Femur (tissue), 1 donor: Measurements from ENCODE around the gene TLE7.
A peak's percentile ranks its signal among the peaks of the same experiment; 100 is the strongest.

Experiments used
- DNase-seq: peaks from one replicate; pipeline ENCODE4 v3.0.0-alpha.2; 2017

Gene TLE7

DNA sequence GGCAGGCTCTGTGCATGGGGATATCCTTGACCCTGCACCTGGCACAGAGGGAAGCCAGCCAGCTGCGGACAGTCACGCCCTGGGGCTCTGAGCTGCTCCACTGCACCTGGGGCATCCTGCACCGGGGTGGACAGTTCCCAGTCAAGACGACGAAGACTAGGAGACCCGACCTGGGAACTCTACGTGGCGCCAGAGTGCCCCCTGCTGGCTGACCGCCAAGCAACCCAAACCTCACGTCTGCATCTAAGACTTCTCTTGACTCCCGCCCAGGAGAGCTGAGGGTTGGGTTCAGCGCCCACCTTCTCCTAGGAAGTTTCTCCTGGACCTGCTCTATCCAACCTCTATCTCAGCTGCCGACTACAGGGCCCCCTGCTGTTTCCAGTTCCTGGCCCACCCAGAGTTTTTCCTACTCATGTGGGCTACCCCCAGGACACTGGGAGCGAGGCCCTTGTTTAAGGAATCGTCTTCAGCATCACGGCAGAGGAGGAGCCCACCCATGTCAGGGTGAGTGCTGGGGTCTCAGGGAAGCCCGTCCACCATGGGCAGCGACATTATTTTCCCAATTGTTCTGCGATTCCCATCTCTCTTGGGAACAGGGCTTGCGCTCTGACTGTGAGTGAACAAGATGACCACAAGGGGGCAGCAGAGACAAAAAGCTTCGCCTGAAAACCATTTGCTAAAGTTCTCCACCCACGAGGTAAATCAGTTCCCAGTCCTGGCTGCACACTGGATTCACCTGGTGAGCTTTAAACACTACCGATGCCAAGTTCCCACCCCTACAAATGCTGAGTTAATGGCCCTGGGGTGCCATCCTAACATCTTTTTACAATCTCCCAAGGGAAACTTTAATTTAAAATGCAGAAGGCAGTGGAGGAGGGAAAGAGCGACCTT is 29.3 kb downstream of the TLE7 start:
- DNase-seq = peak; percentile 67

GRCh38 chr16:71410146-71410545 is 31.7 kb downstream of the TLE7 start:
- DNase-seq = no peak

- no peak for DNase-seq
Observed at GRCh38 chr16:71409011-71409775, 32.7 kb downstream of the TLE7 start.

DNA sequence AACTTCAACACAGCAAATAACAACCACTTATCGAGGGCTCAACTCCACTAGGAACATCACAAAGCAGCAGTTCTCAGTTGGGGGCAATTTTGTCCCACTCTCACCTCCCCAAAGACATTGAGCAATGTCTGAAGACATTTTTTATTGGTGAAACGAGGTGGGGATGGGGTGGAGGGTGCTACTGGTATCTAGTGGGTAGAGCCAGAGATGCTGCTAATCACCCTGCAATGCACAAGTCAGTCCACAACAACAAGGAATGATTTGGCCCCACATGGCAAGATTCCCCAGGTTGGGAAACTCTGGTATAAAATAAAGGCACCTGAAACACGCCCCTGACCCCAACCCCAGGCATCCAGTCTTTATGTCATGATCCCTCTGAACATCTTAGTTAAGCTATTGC is 33.3 kb downstream of the TLE7 start:
- no peak for DNase-seq

- no peak for DNase-seq
Observed at GRCh38 chr16:71407731-71408130, 34.1 kb downstream of the TLE7 start.

- DNase-seq = no peak
Observed at GRCh38 chr16:71406724-71407123, 35.1 kb downstream of the TLE7 start.

DNA sequence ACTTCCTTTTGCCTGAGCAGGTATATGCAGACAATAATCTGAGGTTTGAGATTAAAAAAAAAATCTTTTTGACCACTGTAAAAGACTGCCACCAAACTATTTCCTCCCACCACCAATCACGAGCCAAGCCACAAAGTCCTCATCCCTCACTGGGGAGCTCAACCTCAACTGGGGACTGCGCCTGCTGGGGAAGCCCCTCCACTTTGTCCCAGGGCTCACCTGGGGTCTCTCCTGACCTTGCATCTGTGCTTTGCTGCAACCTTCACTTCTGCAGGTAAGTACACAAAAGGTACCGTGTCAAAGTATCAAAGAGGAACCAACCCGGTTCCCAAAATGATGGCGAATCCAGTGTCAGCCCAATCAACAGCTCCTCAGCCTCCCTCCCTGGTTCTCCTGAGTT is 35.5 kb downstream of the TLE7 start:
- DNase-seq = no peak

GRCh38 chr16:71404364-71404763 is 37.5 kb downstream of the TLE7 start:
- no peak for DNase-seq

DNA sequence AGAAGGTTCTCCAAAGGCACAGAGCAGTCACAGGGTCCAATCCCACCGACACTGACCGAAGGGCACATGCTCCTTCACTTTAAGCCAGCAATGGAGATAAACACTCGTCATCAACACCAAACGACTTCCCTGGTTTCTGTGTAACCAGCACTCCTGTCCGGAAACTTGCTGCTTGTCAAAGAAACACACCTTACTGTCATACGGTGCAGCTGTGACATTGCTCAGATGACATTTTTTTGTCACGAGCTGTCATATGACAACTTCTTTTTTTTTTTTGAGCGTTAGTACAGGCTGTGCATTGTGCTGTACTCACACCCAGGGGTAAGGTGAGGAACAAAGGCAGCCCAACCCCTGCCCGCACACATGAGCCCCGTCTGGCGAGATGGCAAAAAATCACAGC is 39.2 kb downstream of the TLE7 start:
- no peak for DNase-seq

DNA sequence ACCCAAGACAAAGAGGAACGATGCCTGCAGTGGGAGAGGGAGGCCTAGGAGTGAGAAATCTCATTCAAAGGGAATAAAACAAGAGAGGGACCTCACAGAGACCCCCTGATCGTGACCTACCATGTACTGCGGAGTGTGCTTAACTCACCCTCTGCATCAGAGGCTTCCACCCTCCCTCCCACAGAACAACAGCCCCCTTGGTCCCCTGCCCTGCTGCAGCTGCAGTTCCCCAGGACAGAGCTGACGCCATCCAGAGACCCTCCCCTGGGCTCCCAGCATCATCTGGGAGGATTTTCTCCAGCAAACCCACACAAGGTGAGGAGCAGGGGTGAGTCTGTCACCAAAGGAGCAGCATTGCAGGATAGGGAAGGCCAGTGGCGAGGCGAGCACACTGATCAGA is 39.8 kb downstream of the TLE7 start:
- DNase-seq = no peak

GRCh38 chr16:71399801-71400563 is 41.9 kb downstream of the TLE7 start:
- DNase-seq = no peak

GRCh38 chr16:71396594-71396993 is 45.3 kb downstream of the TLE7 start:
- DNase-seq = no peak

DNA sequence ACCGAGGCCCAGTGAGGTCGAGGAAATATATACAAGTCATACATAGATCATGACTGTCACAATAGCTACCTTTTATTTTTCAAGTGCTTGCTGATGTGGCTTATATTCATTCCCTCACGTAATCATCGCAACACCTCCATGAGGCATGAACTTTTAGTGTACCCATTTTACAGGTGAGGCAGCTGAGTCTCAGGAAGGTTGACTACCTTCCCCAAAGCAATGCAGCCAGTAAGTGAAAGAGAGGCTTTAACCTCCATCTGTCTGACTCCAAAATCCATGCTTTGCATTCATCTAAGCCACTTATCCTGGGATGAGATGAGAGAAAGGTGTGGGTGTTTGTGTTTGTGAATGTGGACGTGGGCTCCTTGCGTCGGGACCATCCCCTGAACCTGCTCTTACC is 52.5 kb downstream of the TLE7 start:
- no peak for DNase-seq

GRCh38 chr16:71387045-71387871 is 54.6 kb downstream of the TLE7 start:
- no peak for DNase-seq

GRCh38 chr16:71384073-71384724 is 57.7 kb downstream of the TLE7 start:
- no peak for DNase-seq

DNA sequence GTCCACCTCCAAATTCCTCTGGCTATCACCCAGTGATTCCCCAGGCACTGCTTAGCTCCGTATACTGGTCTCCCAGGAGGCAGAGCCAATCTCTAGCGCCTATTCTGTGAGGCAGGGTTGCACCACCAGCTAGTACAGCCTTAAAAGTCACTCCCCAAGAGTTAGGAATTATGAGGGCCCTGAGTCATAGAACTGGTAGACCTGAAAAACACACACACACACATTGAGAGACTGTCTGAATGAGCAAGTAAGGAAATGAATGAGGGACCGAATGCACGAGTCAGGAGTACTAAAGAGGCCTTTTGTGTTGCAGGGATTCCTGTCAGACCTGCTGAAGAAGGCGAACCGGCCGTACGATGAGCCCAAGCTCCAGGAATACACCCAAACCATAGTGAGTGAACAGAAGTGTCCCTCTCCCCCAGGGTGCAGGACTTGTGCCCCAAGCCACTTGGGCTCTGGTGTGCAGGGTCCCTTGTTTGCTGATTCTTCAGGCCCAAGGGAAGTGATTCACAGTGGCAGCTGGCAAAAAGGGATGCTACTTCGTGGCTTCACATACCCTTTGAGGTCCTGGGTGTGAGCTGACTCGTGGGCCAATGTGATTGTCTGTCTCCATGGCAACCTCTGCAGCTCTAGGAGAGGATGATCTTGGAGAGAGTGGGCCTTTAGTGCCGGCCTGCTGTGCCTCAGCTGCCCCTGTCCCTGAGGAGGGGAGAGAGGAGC is 58.6 kb downstream of the TLE7 start:
- DNase-seq = no peak

DNA sequence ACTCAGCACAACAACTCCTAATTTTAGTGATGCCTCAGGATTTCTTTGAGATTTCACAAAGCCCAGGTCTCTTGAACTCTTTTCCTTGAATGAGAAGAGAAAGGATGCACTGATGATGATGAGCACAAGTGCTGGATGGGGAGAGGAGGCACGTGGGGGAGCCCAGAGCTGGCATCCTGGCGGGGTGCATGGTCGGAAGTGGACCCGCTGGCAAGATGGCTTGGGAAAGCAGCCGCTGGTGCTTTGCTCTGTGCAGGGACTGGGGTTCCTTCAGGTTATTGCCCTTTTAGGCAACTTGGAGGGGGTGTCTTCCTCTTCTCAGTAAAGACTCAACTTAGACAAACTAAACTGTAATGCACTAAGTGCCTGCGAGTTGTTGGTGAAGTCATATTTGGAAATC is 61.0 kb downstream of the TLE7 start:
- DNase-seq = no peak
